Panc1 (cell line): Measurements from ENCODE around the gene HABP2.

ENCODE experiments used
- CTCF ChIP-seq: fragments of 450-650 bp; IDR thresholded peaks from 2 replicates; pipeline ENCODE4 v1.5.1; 2017; ENCODE audit warnings: mild to moderate bottlenecking
- POLR2AphosphoS5 ChIP-seq: IDR thresholded peaks from 2 replicates; pipeline ENCODE4 v1.6.1; 2012; ENCODE audit warnings: mild to moderate bottlenecking, low read depth, low read length, moderate library complexity

DNA sequence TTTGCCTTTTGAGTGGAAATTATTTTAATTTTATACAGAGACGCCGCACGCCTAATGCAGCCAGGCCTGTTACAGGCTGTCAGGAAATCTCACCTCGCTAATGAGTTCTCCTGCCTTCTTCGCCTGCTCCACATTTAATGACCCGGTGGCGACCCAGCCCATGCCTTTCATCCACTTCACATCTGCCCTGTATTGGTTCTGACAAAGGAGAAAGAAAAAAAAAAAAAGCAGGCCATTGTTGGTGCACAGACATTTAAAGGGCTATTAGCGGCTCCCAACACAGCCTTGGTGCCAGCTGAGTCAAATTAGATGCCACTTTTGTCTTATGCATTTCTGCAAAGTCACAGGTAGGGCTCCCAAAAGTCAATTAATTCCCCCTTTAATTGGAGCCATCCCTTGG is 67.7 kb downstream of the HABP2 start:
- TF ChIP-seq CTCF (no peak), POLR2AphosphoS5 (no peak)
